Measurements from ENCODE around the gene MRPL34.

The MRPL34 gene

GRCh38 chr19:17325881-17326594, 20.4 kb downstream of the MRPL34 start:
- H3K36me3 ChIP-seq (ENCODE audit: insufficient read depth, low read length) = no peaks in the 10 kb centered on the region; the same call in 1 of the 2 replicates
- no peak for TF ChIP-seq EZH2 (IDR thresholded peaks at IDR 0.05)
- no peak for TF ChIP-seq POLR2AphosphoS5 (IDR thresholded peaks at IDR 0.05; ENCODE audit: borderline replicate concordance, low read depth, low read length)
- no peak for TF ChIP-seq FOXP2 (optimal IDR thresholded peaks at IDR 0.05; ENCODE audit: control extremely low read depth, extremely low read length, insufficient read depth)
- no peak overlapping the region for H3K27ac ChIP-seq
- H3K9me3 ChIP-seq (ENCODE audit: low read depth, low read length) = no peaks in the 10 kb centered on the region
- H3K9ac ChIP-seq (ENCODE audit: insufficient read length) = no peak overlapping the region
- no peak for DNase-seq (ENCODE audit: low read depth, low spot score)
- H3K4me3 ChIP-seq = no peak overlapping the region

GRCh38 chr19:17326595-17326966, 20.9 kb downstream of the MRPL34 start:
- Histone ChIP-seq H3K9me3 (ENCODE audit: low read depth, low read length) (no peaks in the 10 kb centered on the region), H3K36me3 (ENCODE audit: insufficient read depth, low read length) (no peaks in the 10 kb centered on the region; the same call in 1 of the 2 replicates), H3K9ac (ENCODE audit: insufficient read length) (no peak overlapping the region), H3K4me3 (no peak overlapping the region), H3K27ac (no peak overlapping the region)
- no peak for DNase-seq (ENCODE audit: low read depth, low spot score)
- TF ChIP-seq POLR2AphosphoS5 (IDR thresholded peaks at IDR 0.05; ENCODE audit: borderline replicate concordance, low read depth, low read length) (no peak), EZH2 (IDR thresholded peaks at IDR 0.05) (no peak), FOXP2 (optimal IDR thresholded peaks at IDR 0.05; ENCODE audit: control extremely low read depth, extremely low read length, insufficient read depth) (no peak)

- Histone ChIP-seq H3K4me3 (no peak overlapping the region), H3K9me3 (ENCODE audit: low read depth, low read length) (no peaks in the 10 kb centered on the region)
- no peak for TF ChIP-seq EZH2 (IDR thresholded peaks at IDR 0.05)
- no peak for TF ChIP-seq FOXP2 (optimal IDR thresholded peaks at IDR 0.05; ENCODE audit: control extremely low read depth, extremely low read length, insufficient read depth)
- TF ChIP-seq POLR2AphosphoS5 (IDR thresholded peaks at IDR 0.05; ENCODE audit: borderline replicate concordance, low read depth, low read length) = no peak
Observed at GRCh38 chr19:17327068-17327653, 21.5 kb downstream of the MRPL34 start.

GRCh38 chr19:17327654-17328516, 22.2 kb downstream of the MRPL34 start:
- no peak for DNase-seq (ENCODE audit: low read depth, low spot score)
- Histone ChIP-seq H3K4me3 (no peak overlapping the region), H3K9ac (ENCODE audit: insufficient read length) (no peak overlapping the region), H3K9me3 (ENCODE audit: low read depth, low read length) (no peaks in the 10 kb centered on the region), H3K27ac (no peak overlapping the region), H3K36me3 (ENCODE audit: insufficient read depth, low read length) (peaks cover 2% of the 10 kb centered on the region)
- TF ChIP-seq EZH2 (IDR thresholded peaks at IDR 0.05) (no peak), FOXP2 (optimal IDR thresholded peaks at IDR 0.05; ENCODE audit: control extremely low read depth, extremely low read length, insufficient read depth) (no peak), POLR2AphosphoS5 (IDR thresholded peaks at IDR 0.05; ENCODE audit: borderline replicate concordance, low read depth, low read length) (no peak)

More at GRCh38 chr19:17327068-17327653, 21.5 kb downstream of the MRPL34 start:
- no peak overlapping the region for H3K9ac ChIP-seq (ENCODE audit: insufficient read length)
- H3K36me3 ChIP-seq (ENCODE audit: insufficient read depth, low read length) = no peaks in the 10 kb centered on the region; the same call in 1 of the 2 replicates
- no peak for DNase-seq (ENCODE audit: low read depth, low spot score)
- H3K27ac ChIP-seq = no peak overlapping the region

GRCh38 chr19:17328517-17329365, 23.1 kb downstream of the MRPL34 start:
- Histone ChIP-seq H3K9ac (ENCODE audit: insufficient read length) (no peak overlapping the region), H3K9me3 (ENCODE audit: low read depth, low read length) (no peaks in the 10 kb centered on the region), H3K36me3 (ENCODE audit: insufficient read depth, low read length) (peaks cover 5% of the 10 kb centered on the region), H3K4me3 (no peak overlapping the region), H3K27ac (no peak overlapping the region)
- TF ChIP-seq FOXP2 (optimal IDR thresholded peaks at IDR 0.05; ENCODE audit: control extremely low read depth, extremely low read length, insufficient read depth) (no peak), POLR2AphosphoS5 (IDR thresholded peaks at IDR 0.05; ENCODE audit: borderline replicate concordance, low read depth, low read length) (no peak), EZH2 (IDR thresholded peaks at IDR 0.05) (no peak)
- no peak for DNase-seq (ENCODE audit: low read depth, low spot score)

- H3K4me3 ChIP-seq = no peak overlapping the region
- H3K9me3 ChIP-seq (ENCODE audit: low read depth, low read length) = no peaks in the 10 kb centered on the region
- H3K27ac ChIP-seq = no peak overlapping the region
- DNase-seq (ENCODE audit: low read depth, low spot score) = no peak
- peaks cover 5% of the 10 kb centered on the region for H3K36me3 ChIP-seq (ENCODE audit: insufficient read depth, low read length)
- TF ChIP-seq FOXP2 (optimal IDR thresholded peaks at IDR 0.05; ENCODE audit: control extremely low read depth, extremely low read length, insufficient read depth) (no peak), EZH2 (IDR thresholded peaks at IDR 0.05) (no peak), POLR2AphosphoS5 (IDR thresholded peaks at IDR 0.05; ENCODE audit: borderline replicate concordance, low read depth, low read length) (no peak)
- no peak overlapping the region for H3K9ac ChIP-seq (ENCODE audit: insufficient read length)
Observed at GRCh38 chr19:17329366-17330261, 23.9 kb downstream of the MRPL34 start.

Data from SK-N-MC (cell line).